Superior temporal gyrus (tissue), 1 donor: ENCODE measurements around the gene PPP1R7.

Experiments used
- DNase-seq: peaks from one replicate; pipeline ENCODE4 v3.0.0-alpha.2; 2016; ENCODE audit errors: extremely low spot score

PPP1R7 gene

GRCh38 chr2:241120440-241120839, 29.8 kb upstream of the PPP1R7 start:
- no peak for DNase-seq

GRCh38 chr2:241121008-241121407, 29.3 kb upstream of the PPP1R7 start:
- DNase-seq = no peak

DNA sequence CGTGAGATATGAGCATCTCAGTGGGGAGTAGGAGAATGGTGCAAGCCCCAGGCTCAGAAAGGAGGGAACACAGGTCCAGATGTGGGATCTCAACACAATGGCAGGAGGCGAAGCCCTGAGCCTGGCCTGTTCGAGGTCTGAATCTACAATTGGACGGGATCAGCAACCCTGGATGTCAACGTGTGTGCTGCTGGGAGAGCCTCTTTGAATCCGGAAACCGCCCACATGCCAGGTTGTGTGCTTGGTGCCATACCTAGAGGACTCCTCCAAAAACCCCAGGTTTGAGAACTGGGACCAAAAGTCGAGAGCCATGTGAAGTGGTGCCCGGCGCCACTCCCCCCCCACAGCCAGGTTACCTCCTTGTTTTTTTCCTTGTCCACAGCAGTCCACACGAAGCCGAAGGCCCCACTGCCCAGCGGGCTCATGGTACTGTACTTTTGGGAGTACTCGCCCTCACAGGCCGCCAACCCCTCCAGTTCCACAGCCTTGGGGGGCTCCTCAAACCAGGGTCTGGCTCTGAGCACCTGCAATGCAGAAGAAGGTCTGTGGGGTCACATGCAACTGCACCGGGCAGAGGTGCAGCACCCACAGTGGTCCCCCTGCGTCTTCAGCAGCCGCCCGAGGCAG, 27.8 kb upstream of the PPP1R7 start:
- DNase-seq = no peak

DNA sequence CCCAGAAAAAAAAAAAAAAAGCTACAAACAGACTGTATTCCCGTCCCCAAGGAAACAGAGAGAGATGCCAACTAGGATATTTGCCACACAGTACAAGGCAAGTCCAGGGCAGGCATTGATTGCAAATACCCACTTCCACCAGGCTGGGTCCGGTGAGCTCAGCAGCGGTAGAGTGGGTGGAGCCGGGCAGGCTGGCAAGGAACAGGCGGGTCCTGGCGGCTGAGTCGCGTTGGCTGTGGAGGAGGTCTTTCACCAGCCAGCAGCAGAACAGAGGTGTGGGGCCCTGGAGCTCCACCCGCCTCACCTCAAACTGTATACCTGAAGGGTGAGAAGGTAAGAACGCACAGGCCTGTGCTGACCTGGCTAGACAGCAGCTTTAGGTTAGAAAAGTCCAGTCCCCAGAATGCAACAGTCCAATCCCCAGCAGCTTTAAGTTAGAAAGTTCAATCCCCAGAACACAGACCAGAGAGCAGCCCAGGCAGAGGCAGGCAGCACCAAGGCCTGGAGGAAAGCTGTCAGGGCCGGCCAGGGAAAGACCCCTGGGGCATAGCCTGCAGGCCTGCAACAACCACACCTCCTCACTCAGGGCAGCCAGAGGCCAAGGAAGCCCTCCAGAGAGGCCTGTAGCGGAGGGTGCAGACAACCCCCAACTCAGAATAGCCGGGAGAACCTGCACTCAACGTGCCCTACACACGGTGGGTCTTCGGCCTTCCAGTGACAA, 26.3 kb upstream of the PPP1R7 start:
- peak; percentile 13 for DNase-seq

- no peak for DNase-seq
These were observed 24.6 kb upstream of the PPP1R7 start for GRCh38 chr2:241125626-241126025.

DNA sequence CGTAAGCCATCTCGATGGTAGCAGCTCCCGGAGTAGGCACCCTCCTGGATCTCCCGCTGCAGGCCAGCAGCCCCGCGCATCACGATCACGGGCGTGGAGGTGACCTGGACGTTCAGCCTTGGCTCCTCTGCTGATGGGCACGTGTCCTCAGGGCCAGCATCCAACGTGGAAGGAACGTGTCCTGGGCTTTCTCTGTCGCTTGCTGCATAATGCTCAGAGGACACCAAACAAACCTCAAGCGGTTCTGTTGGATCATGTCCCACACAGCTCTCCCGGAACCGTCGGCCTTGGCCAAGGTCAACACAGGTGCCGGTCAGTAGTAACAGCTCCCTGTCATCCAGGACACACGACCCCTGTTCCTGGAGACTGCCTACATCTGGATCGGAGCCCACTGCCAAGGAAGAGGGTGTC, 24.1 kb upstream of the PPP1R7 start:
- DNase-seq = no peak

GRCh38 chr2:241126771-241127202, 23.5 kb upstream of the PPP1R7 start:
- DNase-seq = no peak

DNA sequence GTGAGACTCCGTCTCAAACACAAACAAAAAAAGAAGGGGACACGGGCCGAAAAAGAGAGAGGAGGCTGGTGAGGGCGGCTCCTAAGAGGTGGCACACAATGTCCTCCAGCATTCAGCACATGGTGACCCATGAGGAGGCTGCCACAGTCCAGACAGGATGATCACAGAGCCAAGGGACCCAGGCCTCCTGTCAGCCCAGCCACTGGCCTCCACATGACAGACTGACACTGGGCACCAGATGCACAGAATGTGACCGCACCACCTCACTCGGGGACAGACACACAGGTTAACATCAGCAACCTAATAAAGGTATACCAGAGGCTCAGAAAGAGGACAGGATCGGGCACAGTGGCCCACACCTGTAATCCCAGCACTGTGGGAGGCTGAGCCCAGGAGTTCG, 22.0 kb upstream of the PPP1R7 start:
- no peak for DNase-seq

GRCh38 chr2:241129086-241129871, 21.0 kb upstream of the PPP1R7 start:
- DNase-seq = no peak

DNA sequence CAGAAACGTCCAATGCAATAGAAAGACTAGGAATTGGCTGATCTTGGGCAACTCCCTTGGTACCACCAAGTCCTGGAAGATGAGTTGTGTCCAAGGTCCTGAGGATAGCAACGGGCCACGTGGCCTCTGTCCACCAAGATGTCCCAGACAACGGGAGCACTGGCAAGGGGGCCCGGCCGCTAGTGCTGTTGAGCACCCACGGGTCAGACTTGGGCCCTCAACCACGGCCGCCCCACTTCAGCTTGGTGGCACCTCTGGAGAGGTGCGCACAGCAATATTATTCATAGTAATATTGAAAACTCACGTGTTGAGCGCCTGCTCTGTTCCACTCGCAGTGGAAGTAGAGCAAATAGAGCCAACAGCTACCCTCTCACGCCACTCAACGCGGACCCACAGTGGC, 20.0 kb upstream of the PPP1R7 start:
- DNase-seq = no peak

DNA sequence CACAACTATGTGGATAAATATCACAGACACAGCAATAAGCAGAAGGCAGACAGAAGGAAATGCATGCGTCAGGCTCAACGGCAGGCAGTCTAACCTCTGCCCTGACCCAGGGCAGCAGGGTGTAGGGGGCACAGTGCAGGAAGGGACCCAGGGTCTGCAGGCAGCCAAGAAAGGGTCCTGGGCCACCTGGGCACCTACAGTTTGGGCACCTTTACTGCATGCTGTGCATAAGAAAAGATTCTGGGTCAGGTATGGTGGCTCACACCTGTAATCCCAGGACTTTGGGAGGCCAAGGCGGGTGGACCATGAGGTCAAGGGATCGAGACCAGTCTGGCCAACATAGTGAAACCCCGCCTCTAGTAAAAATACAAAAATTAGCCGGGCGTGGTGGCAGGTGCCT, 18.7 kb upstream of the PPP1R7 start:
- DNase-seq = no peak

GRCh38 chr2:241132538-241133435, 17.5 kb upstream of the PPP1R7 start:
- no peak for DNase-seq

DNA sequence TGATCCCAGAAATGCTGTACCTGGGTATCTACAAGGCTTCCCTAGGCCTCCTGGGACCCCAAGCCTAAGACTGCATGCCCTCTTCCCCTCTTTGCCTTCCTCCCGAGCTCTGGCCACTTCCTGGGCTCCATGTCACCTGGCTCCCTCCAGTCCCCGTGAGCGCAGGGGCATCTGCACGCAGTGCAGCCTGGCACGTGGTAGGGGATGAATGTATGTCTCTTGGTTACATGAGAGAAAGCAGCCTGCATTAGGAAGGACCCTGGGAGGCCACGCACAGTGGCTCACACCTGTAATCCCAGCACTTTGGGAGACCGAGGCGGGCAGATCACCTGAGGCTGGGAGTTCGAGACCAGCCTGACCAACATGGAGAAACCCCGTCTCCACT, 16.8 kb upstream of the PPP1R7 start:
- no peak for DNase-seq

DNA sequence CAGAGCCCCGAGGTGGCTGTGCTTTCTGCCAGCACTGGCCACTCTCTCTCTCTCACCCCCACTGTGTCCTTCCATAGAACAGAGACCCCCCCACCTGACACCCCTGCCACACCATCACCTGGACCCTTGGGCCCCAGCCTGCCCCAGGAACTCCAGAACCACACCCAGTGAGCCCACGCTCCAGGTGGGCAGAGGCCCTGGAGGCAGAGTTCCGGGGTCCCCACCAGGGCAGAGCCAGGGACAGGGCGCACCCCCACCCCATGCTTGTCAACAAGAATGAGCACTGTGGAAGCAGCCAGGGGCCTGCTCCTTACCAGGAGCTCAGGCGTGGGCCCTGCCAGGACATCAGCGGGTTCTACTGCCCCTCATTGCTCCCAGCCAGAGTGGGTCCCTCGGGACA, 15.6 kb upstream of the PPP1R7 start:
- DNase-seq = no peak

DNA sequence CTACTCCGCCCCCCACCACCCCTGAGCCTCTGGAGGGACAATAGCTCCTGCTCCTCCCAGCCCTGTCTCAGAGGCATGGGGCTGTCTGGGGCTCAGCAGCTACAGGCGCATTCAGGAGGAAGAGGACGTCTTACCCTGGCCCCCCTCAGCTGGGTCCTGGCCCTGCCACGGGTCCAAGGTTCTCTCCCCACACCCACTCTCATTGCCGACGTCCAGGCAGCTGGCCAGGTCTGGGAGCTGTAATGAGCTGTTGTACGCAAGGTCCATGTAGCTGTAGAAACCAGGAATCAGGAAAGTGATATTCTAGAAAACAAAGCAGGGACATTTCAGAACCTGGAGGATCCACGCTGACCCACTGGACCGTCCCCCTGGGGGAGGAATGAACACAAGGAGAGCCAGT, 14.5 kb upstream of the PPP1R7 start:
- DNase-seq = no peak

DNA sequence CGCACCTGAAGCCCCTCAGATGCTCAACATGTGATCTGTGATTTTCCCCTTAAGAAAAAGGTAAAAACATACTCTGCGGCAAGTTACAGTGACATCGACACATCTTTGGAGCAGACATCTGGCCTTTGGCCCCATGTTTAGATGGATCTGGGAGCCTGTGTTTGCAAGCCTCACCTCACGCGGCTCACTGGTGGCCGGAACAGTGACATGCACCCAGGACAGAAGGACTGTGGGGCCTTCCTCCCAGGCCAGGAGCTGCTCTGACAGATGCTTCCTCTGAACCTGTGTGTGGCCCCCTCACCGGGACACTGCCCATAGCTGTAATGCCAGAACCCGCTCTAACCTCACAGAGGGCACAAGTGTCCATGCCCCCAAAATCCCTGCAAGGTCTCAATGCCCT, 14.1 kb upstream of the PPP1R7 start:
- no peak for DNase-seq

DNA sequence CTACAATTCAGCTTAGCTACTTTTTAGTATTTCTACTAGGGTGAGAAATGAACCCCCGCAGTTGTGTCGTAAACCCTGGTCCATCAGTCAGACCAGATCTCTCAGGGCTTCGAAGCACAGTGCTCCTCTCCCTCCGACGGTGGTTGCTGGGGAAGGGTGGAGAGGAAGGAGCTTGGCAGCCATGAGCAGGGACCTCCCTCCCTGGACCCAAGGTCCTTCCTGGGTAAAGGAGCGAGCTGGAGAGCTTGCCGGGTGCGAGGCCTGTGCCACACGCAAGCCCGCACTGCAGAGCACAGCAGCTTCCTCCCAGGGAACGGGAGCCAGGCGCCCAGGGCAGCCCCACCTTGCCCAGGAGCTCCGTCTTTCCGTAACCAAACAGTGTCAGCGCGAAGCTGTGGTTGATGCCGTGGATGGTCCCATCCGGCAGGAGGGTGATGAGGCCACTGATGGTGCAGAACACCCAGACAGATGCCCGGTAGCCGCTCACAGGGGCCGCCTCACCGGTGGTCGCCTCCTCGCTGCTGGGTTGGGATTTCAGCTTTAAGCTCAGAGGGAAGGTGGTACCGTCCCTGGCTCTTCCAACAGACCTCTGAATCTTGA, 13.5 kb upstream of the PPP1R7 start:
- no peak for DNase-seq

DNA sequence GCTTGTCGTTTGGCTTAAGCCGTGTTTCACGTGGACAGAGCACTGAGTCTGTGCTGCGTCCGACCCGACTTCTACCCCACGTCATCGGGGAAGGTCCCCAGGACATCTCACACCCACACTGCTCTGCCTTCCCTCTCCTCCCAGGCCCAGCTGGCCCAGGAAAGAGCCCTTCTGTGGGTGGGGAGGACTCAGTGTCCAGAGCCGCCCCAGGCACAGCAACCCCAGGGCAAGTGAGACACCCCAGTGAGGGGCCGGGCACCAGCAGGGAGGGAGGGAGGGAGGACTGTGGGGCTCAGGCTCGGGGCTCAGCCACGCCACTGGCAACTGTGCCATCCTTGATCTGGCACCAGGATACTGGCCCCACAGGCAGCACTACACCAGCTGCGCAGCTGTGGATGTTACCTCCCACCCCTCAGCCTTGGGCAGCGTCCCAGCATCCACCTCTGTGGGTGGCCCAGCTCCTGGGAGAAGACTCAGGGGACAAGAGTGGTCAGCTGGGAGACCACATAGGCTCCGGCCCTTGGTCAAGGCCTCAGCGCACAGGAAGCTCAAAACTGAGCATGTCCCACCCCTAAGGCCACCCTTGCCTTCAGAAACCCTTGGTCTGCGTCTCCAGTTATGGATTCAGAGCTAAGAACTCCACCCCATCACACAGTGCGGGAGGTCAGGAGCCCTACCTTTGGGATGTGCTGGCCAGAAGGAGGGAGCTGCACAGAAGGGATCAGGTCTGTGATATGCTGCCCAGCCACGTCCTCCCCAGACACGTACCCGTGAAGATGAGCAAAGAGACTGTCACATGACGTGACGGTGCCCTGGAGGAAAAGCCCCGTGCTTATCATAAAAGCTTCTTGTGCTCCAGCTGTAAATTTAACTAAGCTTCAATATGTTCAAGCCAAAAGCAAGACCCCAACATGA, 12.7 kb upstream of the PPP1R7 start:
- DNase-seq = no peak

GRCh38 chr2:241138471-241138870, 11.8 kb upstream of the PPP1R7 start:
- DNase-seq = no peak
